Skin epidermis (tissue), 12 donors: ENCODE data around the gene PATE2.

ENCODE experiments used
- H3K27ac ChIP-seq, 21 experiments: fragments of 200-600 bp; sonication (generic) in 11 of 21; one replicate each; pipeline ENCODE4 v1.5.0; 2020; ENCODE audit warnings: mild to moderate bottlenecking in 3 of 21, inconsistent platforms in 2 of 21, moderate library complexity in 2 of 21
- H3K4me3 ChIP-seq, 7 experiments: fragments of 200-600 bp; sonication (generic) in 2 of 7; one replicate each; pipeline ENCODE4 v1.5.0; 2020; ENCODE audit warnings: inconsistent platforms in 2 of 7, mild to moderate bottlenecking in 2 of 7, moderate library complexity in 1 of 7

The PATE2 gene

GRCh38 chr11:125778728-125779127 is at the start of gene PATE2:
Gene PATE2 (minus strand): TSS chr11:125778828. CDS start chr11:125778773, 55 bp downstream.
- H3K27ac ChIP-seq: no peak within 1 kb of the TSS
- no peak within 1 kb of the TSS for H3K4me3 ChIP-seq

- H3K4me3 ChIP-seq: no peak overlapping the region
- no peak overlapping the region for H3K27ac ChIP-seq
Measured at GRCh38 chr11:125807909-125808308, 29.3 kb upstream of the PATE2 start.

GRCh38 chr11:125802387-125802786 is 23.8 kb upstream of the PATE2 start:
- Histone ChIP-seq H3K4me3 (no peak overlapping the region), H3K27ac (no peak overlapping the region)

GRCh38 chr11:125799808-125800207 is 21.2 kb upstream of the PATE2 start:
- Histone ChIP-seq H3K4me3 (no peak overlapping the region), H3K27ac (no peak overlapping the region)

- Histone ChIP-seq H3K4me3 (no peak overlapping the region), H3K27ac (no peak overlapping the region)
Measured at GRCh38 chr11:125797641-125798040, 19.0 kb upstream of the PATE2 start.

GRCh38 chr11:125790825-125791224 is 12.2 kb upstream of the PATE2 start:
- Histone ChIP-seq H3K27ac (no peak overlapping the region), H3K4me3 (no peak overlapping the region)

- Histone ChIP-seq H3K4me3 (no peak within 1 kb of the TSS), H3K27ac (no peak within 1 kb of the TSS)
Measured at GRCh38 chr11:125787827-125788226, 9.2 kb upstream of the PATE2 start, which contains the start of gene PATE3. Gene PATE3 (plus strand): TSS chr11:125788127. CDS start chr11:125788152, 25 bp downstream.

- no peak overlapping the region for H3K4me3 ChIP-seq
- H3K27ac ChIP-seq: no peak overlapping the region
Measured at GRCh38 chr11:125784678-125785077, 6.0 kb upstream of the PATE2 start.

GRCh38 chr11:125777309-125777708 is 1.3 kb downstream of the PATE2 start:
- no peak overlapping the region for H3K4me3 ChIP-seq
- no peak overlapping the region for H3K27ac ChIP-seq

GRCh38 chr11:125773516-125773915 is 5.1 kb downstream of the PATE2 start:
- no peak overlapping the region for H3K4me3 ChIP-seq
- H3K27ac ChIP-seq: no peak overlapping the region

- no peak overlapping the region for H3K27ac ChIP-seq
- H3K4me3 ChIP-seq: no peak overlapping the region
Measured at GRCh38 chr11:125772834-125773505, 5.7 kb downstream of the PATE2 start.

- Histone ChIP-seq H3K4me3 (no peak overlapping the region), H3K27ac (no peak overlapping the region)
Measured at GRCh38 chr11:125770583-125770982, 8.0 kb downstream of the PATE2 start.

- Histone ChIP-seq H3K27ac (no peak overlapping the region), H3K4me3 (no peak overlapping the region)
Measured at GRCh38 chr11:125768336-125769046, 10.1 kb downstream of the PATE2 start.

- no peak overlapping the region for H3K27ac ChIP-seq
- no peak overlapping the region for H3K4me3 ChIP-seq
Measured at GRCh38 chr11:125766251-125766650, 12.4 kb downstream of the PATE2 start.

- Histone ChIP-seq H3K4me3 (no peak overlapping the region), H3K27ac (no peak overlapping the region)
Measured at GRCh38 chr11:125763483-125763882, 15.1 kb downstream of the PATE2 start.

- H3K27ac ChIP-seq: no peak overlapping the region
- no peak overlapping the region for H3K4me3 ChIP-seq
Measured at GRCh38 chr11:125762445-125762844, 16.2 kb downstream of the PATE2 start.

GRCh38 chr11:125756050-125756449 is 22.6 kb downstream of the PATE2 start:
- no peak overlapping the region for H3K4me3 ChIP-seq
- no peak overlapping the region for H3K27ac ChIP-seq

- H3K4me3 ChIP-seq: no peak overlapping the region
- no peak overlapping the region for H3K27ac ChIP-seq
Measured at GRCh38 chr11:125750629-125751028, 28.0 kb downstream of the PATE2 start.

GRCh38 chr11:125745979-125746378 is 32.6 kb downstream of the PATE2 start, which contains the start of gene PATE1:
Gene PATE1 (plus strand): TSS chr11:125746279. CDS start chr11:125746305, 26 bp downstream.
- no peak within 1 kb of the TSS for H3K4me3 ChIP-seq
- no peak within 1 kb of the TSS for H3K27ac ChIP-seq

- Histone ChIP-seq H3K4me3 (no peak overlapping the region), H3K27ac (no peak overlapping the region)
Measured at GRCh38 chr11:125743681-125744080, 34.9 kb downstream of the PATE2 start.

- Histone ChIP-seq H3K27ac (no peak overlapping the region), H3K4me3 (no peak overlapping the region)
Measured at GRCh38 chr11:125740617-125741016, 38.0 kb downstream of the PATE2 start.
